Transverse colon (tissue), 4 donors: ENCODE measurements around the gene STRA6. TPM values are rescaled to one million over a fixed set of nuclear protein-coding genes. Genes with fewer than 3 reads are reported as not detected.

Source experiments
- DNase-seq: peaks from one replicate; pipeline ENCODE4 v3.0.0-alpha.2; 2019
- H3K27ac ChIP-seq, 4 donors: fragments of 200-600 bp; sonication (generic); 2 replicates each; pipeline ENCODE4 v1.5.1; 2016 to 2018; ENCODE audit warnings: inconsistent platforms in 4 of 4
- H3K27me3 ChIP-seq: fragments of 200-600 bp; sonication (generic); 2 replicates; pipeline ENCODE4 v1.5.1; 2017; ENCODE audit warnings: inconsistent platforms
- H3K36me3 ChIP-seq, 4 donors: fragments of 200-600 bp; sonication (generic); 2 replicates each; pipeline ENCODE4 v1.5.1; 2017 to 2019; ENCODE audit warnings: inconsistent platforms in 4 of 4
- H3K4me1 ChIP-seq, 4 donors: fragments of 200-600 bp; sonication (generic); 2 replicates each; pipeline ENCODE4 v1.5.1; 2017 to 2020; ENCODE audit warnings: inconsistent platforms in 4 of 4
- H3K4me3 ChIP-seq, 4 donors: fragments of 200-600 bp; sonication (generic); 1 replicate in 1 of 4; 2 replicates in 3 of 4; pipeline versions ENCODE4 v1.5.1 to v1.6.1; 2017 to 2019; ENCODE audit warnings: inconsistent platforms in 4 of 4
- H3K9me3 ChIP-seq, 2 donors: fragments of 200-600 bp; sonication (generic); 2 replicates each; pipeline ENCODE4 v1.5.1; 2017 to 2019; ENCODE audit warnings: inconsistent platforms in 2 of 2
- CTCF ChIP-seq, 5 experiments: fragments of 200-600 bp in 3 of 5; fragments of 450-650 bp in 2 of 5; sonication (generic) in 3 of 5; IDR thresholded peaks; 1 replicate in 2 of 5; 2 replicates in 3 of 5; pipeline ENCODE4 v1.5.1; 2016 to 2017; ENCODE audit warnings: antibody characterized with exemption in 5 of 5, inconsistent platforms in 3 of 5, mild to moderate bottlenecking in 2 of 5, moderate library complexity in 1 of 5
- EP300 ChIP-seq: sonication (generic); formaldehyde crosslinking; IDR thresholded peaks from one replicate; pipeline ENCODE4 v1.6.1; 2017; ENCODE audit warnings: antibody characterized with exemption, low read depth
- POLR2A ChIP-seq: fragments of 450-650 bp; IDR thresholded peaks from one replicate; pipeline ENCODE4 v1.6.1; 2016; ENCODE audit warnings: antibody characterized with exemption, mild to moderate bottlenecking, moderate library complexity
- POLR2AphosphoS5 ChIP-seq, 3 donors: sonication (generic); formaldehyde crosslinking; IDR thresholded peaks; one replicate each; pipeline ENCODE4 v1.6.1; 2016; ENCODE audit warnings: antibody characterized with exemption in 3 of 3
- WGBS, 2 donors: methylation state at CpG; one replicate each; pipeline ENCODE4 v1.1.5; 2018; ENCODE audit warnings: low coverage in 1 of 2; 5-methylcytosine and 5-hydroxymethylcytosine counted together
- in situ Hi-C, 4 donors: fragments of 200-750 bp; cut with MboI; loops; one replicate each; pipeline versions ENCODE4 v1.15.0 to v1.15.1; 2017; ENCODE audit warnings: low sequenced_read_pairs in 3 of 4, low pct_ligation_motif_present in 1 of 4, low pct_unique_long_range_greater_than_20kb in 1 of 4
- intact Hi-C: fragments of 100-400 bp; cut with DNase I; formaldehyde crosslinking; loops from one replicate; pipeline ENCODE4 v1.15.1; 2023; ENCODE audit warnings: low total_unique reads
- total RNA-seq, 4 donors: library from RNA; depleted of rRNA; stranded (reverse); fragments of >200 nt; gene quantifications; one replicate each; pipeline ENCODE4 v1.1.0, GENCODE V29; 2016

The STRA6 gene
- total RNA-seq, 4 donors from 2014 or later, result not detected

GRCh38 chr15:74194572-74195559 lies 7.7 kb downstream of the STRA6 start:
- Histone ChIP-seq H3K36me3 (no peaks in the 10 kb centered on the region), H3K27ac (no peak overlapping the region), H3K4me1 (peaks cover 0 to 12% (median 5%) of the 10 kb centered on the region in 4 donors), H3K4me3 (no peak overlapping the region), H3K9me3 (no peaks in the 10 kb centered on the region), H3K27me3 (no peaks in the 10 kb centered on the region)
- in situ Hi-C loops, result no loop called here
- WGBS, 2 donors, result 80 to 97% methylated on average over 1 to 13 of the region's 13 CpGs
- no peak for DNase-seq
- intact Hi-C loops, result no loop called here
- no peak for TF ChIP-seq POLR2AphosphoS5 (IDR thresholded peaks at IDR 0.05)
- TF ChIP-seq POLR2A, result no peak
- TF ChIP-seq CTCF (IDR thresholded peaks at IDR 0.05), result no peak
- no peak for TF ChIP-seq EP300

- intact Hi-C loops, result no loop called here
- Histone ChIP-seq H3K4me3 (no peak overlapping the region), H3K27me3 (no peaks in the 10 kb centered on the region), H3K9me3 (no peaks in the 10 kb centered on the region), H3K27ac (no peak overlapping the region), H3K4me1 (peaks cover 0 to 12% (median 5%) of the 10 kb centered on the region in 4 donors), H3K36me3 (no peaks in the 10 kb centered on the region)
- in situ Hi-C loops, result no loop called here
- no peak for DNase-seq
- TF ChIP-seq EP300, result no peak
- no peak for TF ChIP-seq POLR2AphosphoS5 (IDR thresholded peaks at IDR 0.05)
- no peak for TF ChIP-seq POLR2A
- no peak for TF ChIP-seq CTCF (IDR thresholded peaks at IDR 0.05)
- 86% methylated on average over 6 of the region's 6 CpGs; no CpG with 5 or more reads in 1 of the 2 donors for WGBS, 2 donors
Measured at GRCh38 chr15:74193905-74194304, 8.7 kb downstream of the STRA6 start.

GRCh38 chr15:74193299-74193718 lies 9.3 kb downstream of the STRA6 start:
- intact Hi-C loops, result no loop called here
- Histone ChIP-seq H3K9me3 (no peaks in the 10 kb centered on the region), H3K27me3 (no peaks in the 10 kb centered on the region), H3K4me3 (no peak overlapping the region), H3K36me3 (no peaks in the 10 kb centered on the region), H3K27ac (no peak overlapping the region), H3K4me1 (peaks cover 0 to 12% (median 5%) of the 10 kb centered on the region in 4 donors)
- TF ChIP-seq POLR2AphosphoS5 (IDR thresholded peaks at IDR 0.05) (no peak), EP300 (no peak), POLR2A (no peak), CTCF (IDR thresholded peaks at IDR 0.05) (no peak)
- no peak for DNase-seq
- in situ Hi-C loops, result no loop called here
- WGBS, 2 donors, result 76% methylated on average over 4 of the region's 4 CpGs; no CpG with 5 or more reads in 1 of the 2 donors

- peaks cover 0 to 12% (median 5%) of the 10 kb centered on the region in 4 donors for H3K4me1 ChIP-seq
- in situ Hi-C loops, result no loop called here
- H3K36me3 ChIP-seq, result no peaks in the 10 kb centered on the region
- TF ChIP-seq EP300 (no peak), POLR2A (no peak), POLR2AphosphoS5 (IDR thresholded peaks at IDR 0.05) (no peak), CTCF (IDR thresholded peaks at IDR 0.05) (no peak)
- no peak for DNase-seq
- no peak overlapping the region for H3K27ac ChIP-seq
- intact Hi-C loops, result no loop called here
- no peak overlapping the region for H3K4me3 ChIP-seq
- H3K9me3 ChIP-seq, result no peaks in the 10 kb centered on the region
- no peaks in the 10 kb centered on the region for H3K27me3 ChIP-seq
- 63 to 79% methylated on average over 2 to 5 of the region's 5 CpGs for WGBS, 2 donors
Measured at GRCh38 chr15:74192751-74193150, 9.8 kb downstream of the STRA6 start.
